Omental fat pad (tissue), 4 donors: ENCODE results near the gene ADAMTS12. TPM values are rescaled to one million over a fixed set of nuclear protein-coding genes. Genes with fewer than 3 reads are reported as not detected.
A peak's percentile ranks its signal among the peaks of the same experiment; 100 is the strongest.

Source experiments
- ATAC-seq: fragments of 150-250 bp; one replicate; pipeline ENCODE4 v1.9.1; 2016; ENCODE audit warnings: mild to moderate bottlenecking, moderate library complexity; ENCODE audit not compliant: low FRiP score
- DNase-seq: peaks from one replicate; pipeline ENCODE4 v3.0.0-alpha.2; 2019; ENCODE audit warnings: low spot score
- CTCF ChIP-seq, 3 donors: fragments of 450-650 bp; IDR thresholded peaks; one replicate each; pipeline ENCODE4 v1.5.1; 2016 to 2017; ENCODE audit warnings: antibody characterized with exemption in 3 of 3, mild to moderate bottlenecking in 3 of 3, moderate library complexity in 2 of 3
- total RNA-seq, 4 donors: library from RNA; depleted of rRNA; stranded (reverse); fragments of >200 nt; gene quantifications; one replicate each; pipeline ENCODE4 v1.1.0, GENCODE V29; 2016

ADAMTS12 gene, protein sequence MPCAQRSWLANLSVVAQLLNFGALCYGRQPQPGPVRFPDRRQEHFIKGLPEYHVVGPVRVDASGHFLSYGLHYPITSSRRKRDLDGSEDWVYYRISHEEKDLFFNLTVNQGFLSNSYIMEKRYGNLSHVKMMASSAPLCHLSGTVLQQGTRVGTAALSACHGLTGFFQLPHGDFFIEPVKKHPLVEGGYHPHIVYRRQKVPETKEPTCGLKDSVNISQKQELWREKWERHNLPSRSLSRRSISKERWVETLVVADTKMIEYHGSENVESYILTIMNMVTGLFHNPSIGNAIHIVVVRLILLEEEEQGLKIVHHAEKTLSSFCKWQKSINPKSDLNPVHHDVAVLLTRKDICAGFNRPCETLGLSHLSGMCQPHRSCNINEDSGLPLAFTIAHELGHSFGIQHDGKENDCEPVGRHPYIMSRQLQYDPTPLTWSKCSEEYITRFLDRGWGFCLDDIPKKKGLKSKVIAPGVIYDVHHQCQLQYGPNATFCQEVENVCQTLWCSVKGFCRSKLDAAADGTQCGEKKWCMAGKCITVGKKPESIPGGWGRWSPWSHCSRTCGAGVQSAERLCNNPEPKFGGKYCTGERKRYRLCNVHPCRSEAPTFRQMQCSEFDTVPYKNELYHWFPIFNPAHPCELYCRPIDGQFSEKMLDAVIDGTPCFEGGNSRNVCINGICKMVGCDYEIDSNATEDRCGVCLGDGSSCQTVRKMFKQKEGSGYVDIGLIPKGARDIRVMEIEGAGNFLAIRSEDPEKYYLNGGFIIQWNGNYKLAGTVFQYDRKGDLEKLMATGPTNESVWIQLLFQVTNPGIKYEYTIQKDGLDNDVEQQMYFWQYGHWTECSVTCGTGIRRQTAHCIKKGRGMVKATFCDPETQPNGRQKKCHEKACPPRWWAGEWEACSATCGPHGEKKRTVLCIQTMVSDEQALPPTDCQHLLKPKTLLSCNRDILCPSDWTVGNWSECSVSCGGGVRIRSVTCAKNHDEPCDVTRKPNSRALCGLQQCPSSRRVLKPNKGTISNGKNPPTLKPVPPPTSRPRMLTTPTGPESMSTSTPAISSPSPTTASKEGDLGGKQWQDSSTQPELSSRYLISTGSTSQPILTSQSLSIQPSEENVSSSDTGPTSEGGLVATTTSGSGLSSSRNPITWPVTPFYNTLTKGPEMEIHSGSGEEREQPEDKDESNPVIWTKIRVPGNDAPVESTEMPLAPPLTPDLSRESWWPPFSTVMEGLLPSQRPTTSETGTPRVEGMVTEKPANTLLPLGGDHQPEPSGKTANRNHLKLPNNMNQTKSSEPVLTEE (N-terminal part only)
- 10 to 100 TPM; 17.5 to 42.9 (median 24.0) TPM for total RNA-seq

DNA sequence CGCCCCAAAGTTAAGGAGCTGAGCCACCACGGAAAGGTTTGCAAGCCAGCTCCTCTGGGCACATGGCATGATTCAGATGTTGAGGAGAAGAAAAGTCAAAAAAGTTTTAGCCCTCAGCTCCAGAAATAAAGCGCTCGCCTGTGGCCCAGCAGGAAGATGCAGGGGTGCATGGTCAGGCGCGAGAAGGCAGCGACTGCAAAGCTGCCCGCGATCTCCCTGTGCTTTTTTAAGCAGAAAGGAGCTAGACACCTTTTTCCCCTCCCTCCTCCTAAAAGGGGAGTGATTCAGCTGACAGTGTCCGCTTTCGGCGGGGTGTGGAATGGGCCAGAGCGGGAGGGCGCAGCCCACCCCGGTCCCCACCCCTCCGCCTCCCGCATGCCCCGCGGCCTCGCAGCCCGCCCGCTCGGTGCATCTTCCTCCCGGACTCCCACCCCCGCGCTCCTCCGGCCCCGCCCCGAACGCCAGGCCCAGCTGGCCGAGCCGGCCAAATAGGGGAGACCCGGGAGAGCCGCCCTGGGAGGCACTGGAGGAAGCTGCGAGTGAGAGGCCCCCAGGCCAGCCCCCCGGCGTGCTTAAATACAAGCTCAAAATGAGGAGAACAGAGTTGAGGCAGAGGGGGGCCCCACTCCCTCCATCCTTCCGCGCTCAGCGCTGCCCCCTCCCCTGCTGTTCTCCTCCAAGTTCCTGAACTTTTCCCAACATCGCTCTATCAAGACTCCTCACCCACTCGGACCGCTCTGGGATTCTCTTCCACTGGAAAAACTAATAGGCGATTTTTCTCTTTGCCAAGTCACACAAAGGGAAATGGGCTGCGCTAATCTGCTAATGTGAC lies at the start of gene ADAMTS12:
Gene ADAMTS12, minus strand, starts transcription at position 203 of the 832 bp plus-strand sequence. Its CDS starts 134 bp downstream, at position 69.
- TF ChIP-seq CTCF (IDR thresholded peaks at IDR 0.05) = no peak
- ATAC-seq (peak; percentile 90), DNase-seq (no peak)

DNA sequence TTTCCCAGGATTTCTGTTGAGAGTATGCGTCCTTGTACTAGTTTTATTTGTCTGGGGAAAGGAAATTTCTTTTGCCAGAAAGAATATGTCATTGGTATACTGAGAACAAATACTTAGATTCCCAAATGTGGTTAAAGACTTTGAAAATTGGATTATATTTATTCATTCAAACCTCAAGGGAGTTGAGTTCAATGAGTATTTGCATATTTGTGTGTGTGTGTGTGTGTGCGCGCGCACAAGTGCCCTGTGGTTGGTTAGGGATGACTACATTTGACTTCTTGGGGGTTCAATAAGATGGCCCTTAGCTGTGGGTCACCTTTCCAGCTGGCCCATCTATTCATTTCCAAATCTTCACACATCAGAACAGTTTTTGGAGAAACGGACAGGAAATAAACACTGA lies 49.3 kb upstream of the ADAMTS12 start:
- TF ChIP-seq CTCF (IDR thresholded peaks at IDR 0.05) = no peak
- DNase-seq (no peak), ATAC-seq (no peak)

- no peak for TF ChIP-seq CTCF (IDR thresholded peaks at IDR 0.05)
- ATAC-seq (no peak), DNase-seq (no peak)
These were observed 47.9 kb upstream of the ADAMTS12 start for GRCh38 chr5:33939556-33940262.

DNA sequence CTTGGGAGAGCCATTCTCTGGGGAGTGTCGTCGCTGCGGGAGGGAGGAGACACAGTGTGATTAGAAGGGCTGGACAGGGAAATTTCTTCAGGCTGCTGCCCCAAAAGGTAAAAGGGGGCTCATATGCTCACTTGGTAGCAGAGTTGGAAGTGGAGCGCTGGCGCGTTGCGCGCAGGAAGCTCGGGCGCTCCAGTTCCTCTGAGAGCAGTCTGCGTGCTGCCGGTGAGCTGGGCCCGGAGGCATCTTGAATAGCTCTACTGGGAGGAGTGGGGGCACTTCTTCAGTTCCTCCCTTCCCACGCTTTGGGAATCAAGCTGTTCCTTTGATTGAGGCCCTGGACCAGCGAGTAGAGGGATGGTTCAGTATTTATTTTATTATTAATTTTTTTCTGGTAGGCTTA lies 47.1 kb upstream of the ADAMTS12 start:
- TF ChIP-seq CTCF (IDR thresholded peaks at IDR 0.05) = no peak
- DNase-seq (no peak), ATAC-seq (no peak)

DNA sequence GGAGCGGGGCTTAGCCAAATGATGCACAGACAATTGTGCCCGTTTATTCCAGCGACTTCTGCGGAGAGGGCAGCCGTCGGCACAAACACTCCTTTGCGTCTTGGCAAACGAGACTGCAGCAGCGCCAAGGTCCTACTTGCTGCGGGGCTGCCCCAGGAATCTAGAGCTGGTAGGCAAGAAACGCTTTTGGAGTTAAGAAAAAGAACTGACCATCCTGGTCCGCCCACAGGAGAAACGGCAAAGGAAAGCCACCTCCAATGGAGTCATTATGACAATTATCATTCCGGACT lies 46.7 kb upstream of the ADAMTS12 start:
- no peak for TF ChIP-seq CTCF (IDR thresholded peaks at IDR 0.05)
- no peak for DNase-seq

More for the DNA sequence above, 46.7 kb upstream of the ADAMTS12 start:
- ATAC-seq = no peak
